SIG-M5 treated with dmso at 0.1 percent for 504 hours (cell line): ENCODE measurements around the gene SIGMAR1.
A peak's percentile ranks its signal among the peaks of the same experiment; 100 is the strongest.

ENCODE experiments used
- DNase-seq: peaks from one replicate; lab custom pipeline; 2025; ENCODE audit not compliant: unreplicated experiment; lab: John Stamatoyannopoulos, UW

SIGMAR1 gene

GRCh38 chr9:34637356-34638137, at the start of gene SIGMAR1:
SIGMAR1 (minus strand) TSS chr9:34637787; CDS start chr9:34637697, 90 bp downstream.
- peak; percentile 77 for DNase-seq

- DNase-seq = no peak
Measured at GRCh38 chr9:34686732-34687131, 49.1 kb upstream of the SIGMAR1 start.

GRCh38 chr9:34686231-34686630, 48.6 kb upstream of the SIGMAR1 start:
- no peak for DNase-seq

GRCh38 chr9:34685591-34685990, 48.0 kb upstream of the SIGMAR1 start:
- no peak for DNase-seq

- DNase-seq = no peak
Measured at GRCh38 chr9:34684816-34685215, 47.2 kb upstream of the SIGMAR1 start.

GRCh38 chr9:34684145-34684544, 46.6 kb upstream of the SIGMAR1 start:
- DNase-seq = no peak

GRCh38 chr9:34675869-34676268, 38.3 kb upstream of the SIGMAR1 start:
- DNase-seq = no peak

GRCh38 chr9:34675048-34675714, 37.6 kb upstream of the SIGMAR1 start:
- peak; percentile 80 for DNase-seq

GRCh38 chr9:34674440-34674839, 36.9 kb upstream of the SIGMAR1 start:
- no peak for DNase-seq

GRCh38 chr9:34671307-34671706, 33.7 kb upstream of the SIGMAR1 start:
- DNase-seq = no peak

GRCh38 chr9:34669809-34670562, 32.4 kb upstream of the SIGMAR1 start:
- no peak for DNase-seq

GRCh38 chr9:34665381-34666250, 28.0 kb upstream of the SIGMAR1 start:
- DNase-seq = peak; percentile 89

- DNase-seq = no peak
Measured at GRCh38 chr9:34665067-34665380, 27.4 kb upstream of the SIGMAR1 start.

GRCh38 chr9:34664281-34665066, 26.9 kb upstream of the SIGMAR1 start:
- DNase-seq = peak; percentile 80

- no peak for DNase-seq
Measured at GRCh38 chr9:34663303-34663605, 25.7 kb upstream of the SIGMAR1 start.

GRCh38 chr9:34662526-34663302, 25.1 kb upstream of the SIGMAR1 start, which contains the start of gene CCL27:
CCL27 (minus strand) TSS chr9:34662657; CDS start chr9:34662633, 24 bp downstream.
- no peak for DNase-seq

- DNase-seq = no peak
Measured at GRCh38 chr9:34659592-34660253, 22.1 kb upstream of the SIGMAR1 start.

GRCh38 chr9:34658461-34658860, 20.9 kb upstream of the SIGMAR1 start:
- no peak for DNase-seq

GRCh38 chr9:34656992-34657391, 19.4 kb upstream of the SIGMAR1 start:
- no peak for DNase-seq
